PC-3 (cell line): ENCODE measurements around the gene LUZP1. TPM values are rescaled to one million over a fixed set of nuclear protein-coding genes. Genes with fewer than 3 reads are reported as not detected.
A peak's percentile ranks its signal among the peaks of the same experiment; 100 is the strongest.

Experiments used
- ATAC-seq: fragments of 200-7000 bp; cut with Tn5 transposase; 2 replicates; pipeline ENCODE4 v1.9.1; 2020; ENCODE audit warnings: mild to moderate bottlenecking, moderate library complexity
- BruUV-seq: library from RNA; stranded (reverse); fragments of 400-500 nt; replicated peaks from 2 replicates; lab custom pipeline; 2021; lab: Mats Ljungman, UMichigan
- CTCF ChIA-PET: fragments of 300-600 bp; sonication (Branson Sonifier 250); formaldehyde crosslinking; loops from one replicate; lab custom pipeline; 2022; ENCODE audit warnings: antibody characterized with exemption; lab: Charles Lee
- POLR2A ChIA-PET: fragments of 300-600 bp; sonication (Branson Sonifier 250); formaldehyde crosslinking; loops from one replicate; lab custom pipeline; 2022; ENCODE audit warnings: antibody characterized with exemption; ENCODE audit not compliant: unreplicated experiment; lab: Charles Lee
- DNase-seq: peaks from one replicate; pipeline ENCODE4 v3.0.0-alpha.2; 2015
- H2AFZ ChIP-seq: fragments of 300-600 bp; sonication (generic); 2 replicates; pipeline ENCODE4 v1.6.0; 2016; ENCODE audit warnings: antibody characterized with exemption, low read length
- H3F3A ChIP-seq: fragments of 300-600 bp; sonication (generic); one replicate; pipeline ENCODE4 v1.6.0; 2017; ENCODE audit warnings: antibody characterized with exemption, low read length, control low read depth, mild to moderate bottlenecking; ENCODE audit not compliant: unreplicated experiment
- H3K27ac ChIP-seq: fragments of 300-600 bp; sonication (generic); 2 replicates; pipeline ENCODE4 v1.5.1; 2016; ENCODE audit warnings: mild to moderate bottlenecking, low read length
- H3K27me3 ChIP-seq: fragments of 300-600 bp; sonication (generic); 2 replicates; pipeline ENCODE4 v1.6.1; 2016; ENCODE audit warnings: low read length, mixed read lengths
- H3K36me3 ChIP-seq: fragments of 300-600 bp; sonication (generic); 2 replicates; pipeline ENCODE4 v1.6.1; 2016; ENCODE audit warnings: low read depth, mixed run types, low read length, mixed read lengths
- H3K4me1 ChIP-seq: fragments of 300-600 bp; sonication (generic); 2 replicates; pipeline ENCODE4 v1.5.1; 2016; ENCODE audit warnings: low read length; ENCODE audit not compliant: insufficient read depth
- H3K4me2 ChIP-seq: fragments of 300-600 bp; sonication (generic); 2 replicates; pipeline ENCODE4 v1.6.0; 2016; ENCODE audit warnings: low read length
- H3K4me3 ChIP-seq: fragments of 300-600 bp; sonication (generic); 2 replicates; pipeline ENCODE4 v1.5.1; 2016; ENCODE audit warnings: mild to moderate bottlenecking, low read length, mixed read lengths
- H3K79me2 ChIP-seq: fragments of 300-600 bp; sonication (generic); 2 replicates; pipeline ENCODE4 v1.6.1; 2017; ENCODE audit warnings: low read length, mixed read lengths
- H3K9ac ChIP-seq: fragments of 300-600 bp; sonication (generic); 2 replicates; pipeline ENCODE4 v1.6.0; 2016; ENCODE audit warnings: mild to moderate bottlenecking, low read length
- H3K9me2 ChIP-seq: fragments of 300-600 bp; sonication (generic); replicated peaks from 2 replicates; pipeline ENCODE4 v1.6.1; 2016; ENCODE audit warnings: mixed run types, low read length, mixed read lengths
- H3K9me3 ChIP-seq: fragments of 300-600 bp; sonication (generic); 2 replicates; pipeline ENCODE4 v1.6.1; 2016; ENCODE audit warnings: low read length, mixed read lengths
- H4K20me1 ChIP-seq: fragments of 300-600 bp; sonication (generic); 2 replicates; pipeline ENCODE4 v1.6.1; 2016; ENCODE audit warnings: low read length, mixed read lengths
- EZH2 ChIP-seq: fragments of 300-600 bp; sonication (generic); IDR thresholded peaks from one replicate; pipeline ENCODE4 v1.6.1; 2017; ENCODE audit warnings: antibody characterized with exemption, mild to moderate bottlenecking, low read length; ENCODE audit not compliant: unreplicated experiment
- EZH2phosphoT487 ChIP-seq: fragments of 300-600 bp; sonication (generic); IDR thresholded peaks from 2 replicates; pipeline ENCODE4 v1.6.1; 2018; ENCODE audit warnings: mild to moderate bottlenecking, antibody characterized with exemption, low read length, borderline replicate concordance
- intact Hi-C: fragments of 100-400 bp; cut with micrococcal nuclease; formaldehyde crosslinking; loops from 2 replicates; pipeline ENCODE4 v1.9.0; 2023
- total RNA-seq: library from RNA; depleted of rRNA; stranded (reverse); fragments of >200 nt; gene quantifications from 2 replicates; pipeline ENCODE4 v1.2.3, GENCODE V29; 2014
- TF ChIP-seq, protein P1 (sequence below): fragments of 300-600 bp; sonication (generic); conservative IDR thresholded peaks from 2 replicates; pipeline ENCODE4 v1.5.1; 2017; ENCODE audit warnings: antibody characterized with exemption, low read depth, mild to moderate bottlenecking, low read length

The LUZP1 gene
- total RNA-seq, 1 experiment from 2014 or later, result 17.8 TPM

DNA sequence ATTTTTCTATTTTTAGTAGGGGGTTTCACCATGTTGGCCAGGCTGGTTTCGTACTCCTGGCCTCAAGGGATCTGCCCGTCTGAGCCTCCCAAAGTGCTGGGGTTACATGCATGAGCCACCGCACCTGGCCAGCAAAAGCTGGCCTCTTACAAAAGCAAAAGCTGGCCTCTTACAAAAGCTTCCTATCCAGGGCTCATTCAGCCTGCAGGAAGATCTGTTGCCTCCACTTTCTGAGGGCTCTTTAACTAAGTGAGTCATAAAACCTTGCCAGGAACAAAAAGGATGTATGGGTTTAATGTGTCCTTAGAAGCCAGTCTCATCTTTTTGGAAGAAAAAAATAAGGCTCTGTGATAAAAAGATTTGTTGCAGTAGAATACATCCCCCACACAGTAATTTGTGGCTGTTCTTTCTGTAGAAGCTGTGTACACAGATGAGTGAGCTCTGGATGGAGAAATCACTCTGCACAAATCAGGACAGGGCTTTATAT is 33.6 kb upstream of the LUZP1 start:
- Histone ChIP-seq H3K4me1 (peaks cover 33% of the 10 kb centered on the region), H2AFZ (no peak overlapping the region), H3F3A (no peaks in the 10 kb centered on the region), H3K4me2 (no peak overlapping the region; the same call in 1 of the 2 replicates), H3K36me3 (no peaks in the 10 kb centered on the region), H3K27me3 (no peaks in the 10 kb centered on the region), H3K79me2 (no peaks in the 10 kb centered on the region), H3K9me2 (no peaks in the 10 kb centered on the region), H4K20me1 (no peaks in the 10 kb centered on the region), H3K9ac (no peak overlapping the region), H3K27ac (peak overlapping the region; percentile 15; the same call in 1 of the 2 replicates), H3K9me3 (no peaks in the 10 kb centered on the region), H3K4me3 (no peak overlapping the region)
- ChIA-PET CTCF (no interaction called here), POLR2A (interaction anchor here (0.5 to 0.7 kb wide), 3 partner anchors 50 to 141 kb away, joined by 6 to 9 read pairs (median 8); no protein-coding TSS in a partner anchor)
- BruUV-seq, result no TSS peak
- intact Hi-C loops, result no loop called here
- peak; percentile 61 for DNase-seq
- peak; percentile 67 for ATAC-seq
- TF ChIP-seq, protein P1, sequence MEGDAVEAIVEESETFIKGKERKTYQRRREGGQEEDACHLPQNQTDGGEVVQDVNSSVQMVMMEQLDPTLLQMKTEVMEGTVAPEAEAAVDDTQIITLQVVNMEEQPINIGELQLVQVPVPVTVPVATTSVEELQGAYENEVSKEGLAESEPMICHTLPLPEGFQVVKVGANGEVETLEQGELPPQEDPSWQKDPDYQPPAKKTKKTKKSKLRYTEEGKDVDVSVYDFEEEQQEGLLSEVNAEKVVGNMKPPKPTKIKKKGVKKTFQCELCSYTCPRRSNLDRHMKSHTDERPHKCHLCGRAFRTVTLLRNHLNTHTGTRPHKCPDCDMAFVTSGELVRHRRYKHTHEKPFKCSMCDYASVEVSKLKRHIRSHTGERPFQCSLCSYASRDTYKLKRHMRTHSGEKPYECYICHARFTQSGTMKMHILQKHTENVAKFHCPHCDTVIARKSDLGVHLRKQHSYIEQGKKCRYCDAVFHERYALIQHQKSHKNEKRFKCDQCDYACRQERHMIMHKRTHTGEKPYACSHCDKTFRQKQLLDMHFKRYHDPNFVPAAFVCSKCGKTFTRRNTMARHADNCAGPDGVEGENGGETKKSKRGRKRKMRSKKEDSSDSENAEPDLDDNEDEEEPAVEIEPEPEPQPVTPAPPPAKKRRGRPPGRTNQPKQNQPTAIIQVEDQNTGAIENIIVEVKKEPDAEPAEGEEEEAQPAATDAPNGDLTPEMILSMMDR, result no peak
- no peak for TF ChIP-seq EZH2
- TF ChIP-seq EZH2phosphoT487, result no peak

DNA sequence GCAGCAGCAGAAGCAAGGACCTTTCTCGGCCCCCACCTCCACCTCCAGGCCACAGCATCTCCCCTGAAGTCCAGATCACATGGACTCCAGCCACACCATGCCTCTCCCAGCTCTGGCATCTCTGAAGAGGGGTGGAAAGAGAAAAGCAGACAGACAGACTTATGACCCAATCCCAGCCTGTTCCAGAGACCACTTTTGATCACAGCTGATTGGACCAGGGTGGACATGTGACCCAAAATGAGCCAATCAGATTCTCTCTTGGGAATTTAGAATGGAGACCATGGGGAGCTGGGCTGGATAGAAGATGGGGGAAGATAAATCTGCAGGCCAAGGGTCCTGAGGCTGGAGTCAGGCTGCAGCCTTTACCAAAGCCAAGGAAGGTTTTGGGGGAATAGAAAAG is 32.2 kb upstream of the LUZP1 start:
- BruUV-seq, result no TSS peak
- no peaks in the 10 kb centered on the region for H3F3A ChIP-seq
- no peak overlapping the region for H3K4me3 ChIP-seq

More for the DNA sequence above, 32.2 kb upstream of the LUZP1 start:
- H3K9me3 ChIP-seq, result no peaks in the 10 kb centered on the region
- no peak for ATAC-seq
- no peaks in the 10 kb centered on the region for H3K27me3 ChIP-seq
- H3K9me2 ChIP-seq, result no peaks in the 10 kb centered on the region
- no peaks in the 10 kb centered on the region for H4K20me1 ChIP-seq
- intact Hi-C loops, result no loop called here
- peaks cover 47% of the 10 kb centered on the region for H3K4me1 ChIP-seq
- no peak overlapping the region for H3K4me2 ChIP-seq
- CTCF ChIA-PET, result interaction anchor here (0.6 kb wide), 1 partner anchor 16 kb away, joined by 6 read pairs; the partner anchor contains the start of gene HTR1D
- DNase-seq, result no peak
- POLR2A ChIA-PET, result no interaction called here
- H2AFZ ChIP-seq, result no peak overlapping the region
- H3K9ac ChIP-seq, result no peak overlapping the region
- H3K79me2 ChIP-seq, result no peaks in the 10 kb centered on the region
- no peak overlapping the region for H3K27ac ChIP-seq
- no peaks in the 10 kb centered on the region for H3K36me3 ChIP-seq
- TF ChIP-seq, protein P1, result no peak
